Hematopoietic multipotent progenitor cell treated with erythropoietin and hydrocortisone succinate and interleukin-3 and kit ligand, for 8 days (in vitro differentiated cells): ENCODE measurements around the gene C21orf58.

Experiments
- DNase-seq: peaks from one replicate; pipeline ENCODE4 v3.0.0-alpha.2; 2015

Gene C21orf58

GRCh38 chr21:46352913-46353312 is 29.2 kb upstream of the C21orf58 start:
- DNase-seq: no peak

DNA sequence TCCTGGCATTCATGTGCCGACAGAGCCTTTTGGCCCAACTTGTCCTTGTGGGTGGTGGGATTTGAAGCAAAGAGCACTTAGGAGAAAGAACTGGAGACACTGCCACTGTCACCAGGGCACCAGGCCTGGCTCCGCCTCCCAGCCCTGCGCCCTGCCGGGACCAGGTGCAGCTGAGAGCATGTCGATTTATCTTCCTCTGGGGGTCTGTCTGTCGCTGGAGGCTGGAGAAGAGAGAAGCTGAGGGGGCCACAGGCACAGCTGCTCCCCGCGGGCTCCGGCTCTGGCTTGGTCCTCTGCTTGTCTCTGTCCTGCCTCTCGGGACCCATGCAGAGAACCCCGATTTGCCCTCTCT is 28.5 kb upstream of the C21orf58 start:
- no peak for DNase-seq

- DNase-seq: no peak
Measured at GRCh38 chr21:46351476-46352163, 27.9 kb upstream of the C21orf58 start.

GRCh38 chr21:46350981-46351380 is 27.3 kb upstream of the C21orf58 start:
- no peak for DNase-seq

DNA sequence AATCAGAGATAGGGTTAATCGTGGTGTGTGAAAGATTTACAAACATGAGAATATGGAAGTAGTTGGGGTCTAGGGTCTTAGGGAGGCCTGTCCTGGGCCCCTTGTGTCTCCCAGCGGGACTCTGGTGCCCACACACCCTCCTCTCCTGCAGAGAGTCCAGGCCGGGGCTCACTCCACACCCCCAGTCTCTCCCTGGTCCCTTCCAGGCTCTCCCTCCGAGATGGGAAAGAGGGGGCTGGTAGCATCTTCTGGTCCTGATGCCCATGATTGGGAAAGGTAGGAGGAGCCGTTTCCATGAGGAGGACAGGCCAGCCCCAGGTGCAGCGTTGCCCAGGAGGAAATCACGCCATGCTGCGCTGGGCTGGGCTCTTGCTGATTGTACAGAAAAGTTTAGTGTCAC is 26.9 kb upstream of the C21orf58 start:
- no peak for DNase-seq

DNA sequence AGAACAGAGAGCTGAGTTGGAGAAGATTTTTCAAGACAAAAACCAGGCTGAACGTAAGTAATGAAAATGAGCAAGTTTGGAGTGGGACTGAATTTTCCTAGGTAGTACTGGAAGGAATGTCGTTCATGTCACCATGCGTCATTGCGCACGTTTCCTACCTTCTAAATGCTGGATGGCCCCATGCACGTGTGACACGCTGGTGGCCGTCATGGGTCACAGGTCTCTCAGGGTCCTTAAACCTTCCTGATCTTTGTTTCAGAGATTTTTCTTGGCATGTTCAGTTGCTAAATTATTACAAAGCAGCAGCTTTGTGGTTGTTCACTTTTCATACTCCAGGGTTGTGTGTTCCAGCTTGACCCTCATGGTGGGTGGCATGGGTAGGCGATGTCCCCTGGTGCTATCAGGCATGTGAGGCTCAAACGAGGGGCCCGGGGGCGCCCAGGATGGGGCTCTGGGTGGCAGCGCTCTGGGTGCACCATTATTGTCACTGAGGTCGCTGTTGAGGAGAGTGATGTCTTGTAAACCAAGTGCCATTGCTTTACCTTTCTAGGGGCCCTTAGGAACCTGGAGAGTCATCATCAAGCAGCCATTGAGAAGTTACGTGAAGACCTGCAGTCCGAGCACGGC is 25.6 kb upstream of the C21orf58 start:
- DNase-seq: no peak

DNA sequence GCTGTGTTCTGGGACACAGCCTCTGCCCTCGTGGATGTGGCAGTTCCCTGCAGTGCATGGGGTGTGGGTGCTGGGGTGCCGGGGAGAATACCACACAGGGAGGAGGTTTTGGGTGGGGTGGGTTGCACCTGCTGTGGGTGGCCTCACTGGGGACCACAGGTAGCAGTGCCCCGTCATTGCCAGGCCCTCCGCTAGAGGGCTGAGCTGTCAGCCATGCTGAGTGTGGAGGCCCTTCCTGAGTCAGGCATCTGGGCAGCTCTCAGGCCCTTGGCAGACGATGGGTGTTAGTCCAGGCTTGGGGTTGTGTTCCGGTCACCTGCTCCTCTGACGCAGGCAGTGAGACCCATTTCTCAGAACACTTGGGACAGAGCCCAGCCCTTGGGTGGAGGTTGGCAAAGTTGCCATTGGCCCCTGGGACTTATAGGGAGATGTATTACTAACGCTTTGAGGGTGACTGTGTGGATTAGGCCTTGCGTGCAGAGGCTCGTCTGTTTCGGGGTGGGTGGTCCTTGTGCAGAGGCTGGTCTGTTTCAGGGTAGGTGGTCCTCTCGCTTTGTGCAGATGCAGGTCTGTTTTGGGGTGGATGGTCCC is 24.2 kb upstream of the C21orf58 start:
- peak; percentile 67 for DNase-seq

DNA sequence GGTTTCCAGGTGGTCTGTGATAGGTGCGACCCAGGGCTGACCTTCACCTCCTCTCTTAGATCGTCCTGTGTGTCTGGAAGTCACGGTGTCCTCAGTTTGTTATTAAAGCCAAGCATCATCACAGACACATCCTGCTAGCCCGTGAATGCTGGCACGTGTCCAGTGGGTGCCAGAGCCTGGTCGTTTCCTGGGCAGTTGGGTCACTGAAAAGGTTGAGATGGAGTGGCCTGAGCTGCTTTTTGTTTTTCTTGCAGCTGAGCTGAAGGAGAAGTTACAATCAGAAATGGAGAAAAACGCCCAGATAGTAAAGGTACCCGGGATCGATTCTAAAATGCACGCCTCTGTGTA is 23.5 kb upstream of the C21orf58 start:
- DNase-seq: no peak

DNA sequence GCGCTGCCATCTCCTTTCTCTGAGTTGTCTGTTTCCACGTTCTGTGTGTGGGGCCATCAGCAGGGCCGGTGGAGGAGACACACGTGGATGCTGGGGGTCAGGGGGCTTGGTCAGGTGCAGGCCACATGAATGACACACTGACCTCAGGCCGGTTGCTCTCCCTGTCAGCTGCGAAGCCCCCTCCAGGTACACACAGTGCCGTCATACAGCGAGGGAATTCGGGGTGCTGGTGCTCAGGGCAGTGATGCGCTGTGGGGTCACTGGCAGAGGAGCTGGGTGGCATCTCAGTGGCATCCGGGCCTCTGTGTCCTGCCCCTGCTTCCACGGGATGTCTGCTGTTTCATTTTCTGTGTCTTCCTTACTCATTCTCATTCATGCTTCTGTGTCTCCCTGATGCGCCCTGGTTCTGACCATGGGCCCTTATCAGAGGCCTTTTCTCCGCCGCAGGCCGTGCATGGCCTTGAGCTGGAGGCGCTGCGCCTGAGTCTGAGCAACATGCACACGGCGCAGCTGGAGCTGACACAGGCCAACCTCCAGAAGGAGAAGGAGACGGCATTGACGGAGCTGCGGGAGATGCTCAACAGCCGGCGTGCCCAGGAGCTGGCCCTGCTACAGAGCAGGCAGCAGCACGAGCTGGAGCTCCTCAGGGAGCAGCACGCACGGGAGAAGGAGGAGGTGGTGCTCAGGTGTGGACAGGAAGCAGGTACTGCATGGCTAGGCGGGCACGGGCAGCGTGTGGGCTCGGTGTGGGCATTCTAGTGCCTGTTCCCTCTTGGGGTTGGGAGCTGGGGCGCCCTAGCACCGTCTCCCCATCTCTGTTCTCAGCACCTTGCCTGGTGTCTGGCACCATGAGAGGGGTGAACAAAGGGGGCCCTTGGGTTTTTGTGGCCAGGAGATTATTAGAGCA is 22.9 kb upstream of the C21orf58 start:
- no peak for DNase-seq

GRCh38 chr21:46345861-46346260 is 22.2 kb upstream of the C21orf58 start:
- DNase-seq: no peak

DNA sequence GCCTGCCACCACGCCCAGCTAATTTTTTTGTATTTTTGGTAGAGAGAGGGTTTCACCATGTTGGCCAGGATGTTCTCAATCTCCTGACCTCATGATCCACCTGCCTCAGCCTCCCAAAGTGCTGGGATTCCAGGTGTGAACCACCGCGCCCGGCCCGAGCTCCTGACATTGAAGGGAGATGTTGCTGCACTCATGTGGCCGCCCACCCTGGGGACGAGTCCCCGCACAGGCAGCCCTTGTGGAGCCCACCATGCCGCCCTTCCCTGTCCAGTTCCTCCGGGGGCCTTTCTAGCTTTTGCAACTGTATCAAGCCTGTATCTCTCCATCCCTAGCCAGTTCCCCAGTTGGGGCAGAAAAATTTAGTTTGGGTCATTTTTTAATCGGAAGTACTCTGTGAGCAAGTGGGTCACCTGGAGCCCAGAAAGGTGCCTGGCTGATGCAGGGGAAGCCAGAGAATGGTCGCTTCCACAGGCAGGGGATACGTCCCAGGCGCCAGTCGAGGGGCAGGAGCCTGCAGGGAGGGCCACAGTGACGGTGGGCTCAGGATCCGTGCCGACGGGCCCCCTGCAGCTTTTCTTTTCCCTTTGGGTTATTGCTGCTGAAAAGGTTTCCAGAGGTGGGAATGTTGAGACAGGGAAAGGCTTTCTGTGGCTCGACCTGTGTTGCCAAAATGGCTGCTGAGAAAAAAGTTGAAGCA is 20.7 kb upstream of the C21orf58 start:
- DNase-seq: no peak

GRCh38 chr21:46340998-46341397 is 17.3 kb upstream of the C21orf58 start:
- DNase-seq: no peak

GRCh38 chr21:46336603-46337002 is 12.9 kb upstream of the C21orf58 start:
- DNase-seq: no peak

DNA sequence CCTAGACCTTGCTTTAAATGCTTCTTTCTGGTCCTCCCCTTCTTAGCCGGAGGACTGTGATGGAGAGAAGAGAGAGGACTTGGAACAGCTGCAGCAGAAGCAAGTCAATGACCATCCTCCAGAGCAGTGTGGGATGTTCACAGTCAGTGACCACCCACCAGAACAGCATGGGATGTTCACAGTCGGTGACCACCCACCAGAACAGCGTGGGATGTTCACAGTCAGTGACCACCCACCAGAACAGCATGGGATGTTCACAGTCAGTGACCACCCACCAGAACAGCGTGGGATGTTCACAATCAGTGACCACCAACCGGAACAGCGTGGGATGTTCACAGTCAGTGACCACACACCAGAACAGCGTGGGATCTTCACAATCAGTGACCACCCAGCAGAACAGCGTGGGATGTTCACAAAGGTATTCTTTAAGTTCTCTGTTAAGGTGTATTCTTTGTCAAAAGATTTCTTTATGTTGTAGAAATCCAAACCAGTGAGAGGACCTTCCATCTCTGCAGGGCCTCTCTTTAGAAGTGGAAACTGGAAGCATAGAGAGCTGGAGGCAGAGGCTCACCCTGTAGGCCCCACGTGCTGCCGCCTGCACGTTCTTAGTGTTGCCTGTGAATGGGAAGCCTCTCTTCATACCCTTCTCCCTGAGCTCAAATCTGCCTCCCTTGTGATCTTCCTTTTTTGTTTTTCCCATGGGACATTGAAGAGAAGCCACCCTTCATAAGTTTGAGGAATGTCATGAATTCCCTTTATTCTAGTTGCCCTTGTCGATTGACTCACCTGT is 10.9 kb upstream of the C21orf58 start:
- DNase-seq: no peak

GRCh38 chr21:46329796-46330195 is 6.1 kb upstream of the C21orf58 start:
- no peak for DNase-seq

GRCh38 chr21:46328151-46328550 is 4.5 kb upstream of the C21orf58 start:
- no peak for DNase-seq

GRCh38 chr21:46327711-46328110 is 4.0 kb upstream of the C21orf58 start:
- no peak for DNase-seq

GRCh38 chr21:46326110-46326703 is 2.5 kb upstream of the C21orf58 start:
- no peak for DNase-seq

DNA sequence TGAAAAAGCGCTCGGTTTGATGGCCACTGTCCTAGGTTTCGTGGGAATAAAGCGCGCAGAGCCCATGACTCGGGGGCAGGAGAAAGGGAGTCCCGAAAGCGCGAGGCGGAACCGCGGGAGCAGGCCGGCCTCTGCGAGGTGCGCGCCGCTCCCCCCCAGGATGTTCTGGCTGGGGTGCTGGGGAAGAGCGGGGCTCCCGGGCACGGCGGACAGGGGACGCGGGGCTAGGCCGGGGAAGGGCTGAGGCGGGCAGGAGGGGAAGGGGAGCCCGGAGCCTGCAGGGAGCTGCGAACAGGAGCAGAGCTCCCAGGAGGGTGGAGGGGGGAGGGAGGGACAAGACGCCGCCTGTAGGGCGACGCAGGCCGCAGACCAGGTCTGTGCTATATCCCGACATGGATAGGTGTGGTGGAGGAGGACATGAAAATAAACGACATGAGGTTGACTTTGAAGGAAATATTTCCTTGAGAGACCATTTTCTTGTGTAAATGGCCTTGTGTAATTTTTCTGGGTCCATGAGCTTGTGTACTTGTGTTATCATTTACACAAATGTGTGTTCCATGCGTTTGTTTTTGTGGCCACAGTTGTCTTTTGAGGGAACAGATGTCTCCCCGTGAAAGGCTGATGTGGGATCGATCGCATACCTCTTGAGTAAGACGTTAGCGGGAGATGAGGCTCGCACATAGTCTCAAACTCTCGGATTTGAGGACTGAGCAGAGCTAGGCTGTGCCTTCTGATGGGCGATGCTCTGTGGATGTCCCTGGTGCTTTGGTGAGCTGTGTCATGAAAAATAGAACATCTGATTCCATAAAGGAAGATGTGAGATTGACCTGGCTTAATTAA is 1.6 kb upstream of the C21orf58 start:
- DNase-seq: peak; percentile 66

DNA sequence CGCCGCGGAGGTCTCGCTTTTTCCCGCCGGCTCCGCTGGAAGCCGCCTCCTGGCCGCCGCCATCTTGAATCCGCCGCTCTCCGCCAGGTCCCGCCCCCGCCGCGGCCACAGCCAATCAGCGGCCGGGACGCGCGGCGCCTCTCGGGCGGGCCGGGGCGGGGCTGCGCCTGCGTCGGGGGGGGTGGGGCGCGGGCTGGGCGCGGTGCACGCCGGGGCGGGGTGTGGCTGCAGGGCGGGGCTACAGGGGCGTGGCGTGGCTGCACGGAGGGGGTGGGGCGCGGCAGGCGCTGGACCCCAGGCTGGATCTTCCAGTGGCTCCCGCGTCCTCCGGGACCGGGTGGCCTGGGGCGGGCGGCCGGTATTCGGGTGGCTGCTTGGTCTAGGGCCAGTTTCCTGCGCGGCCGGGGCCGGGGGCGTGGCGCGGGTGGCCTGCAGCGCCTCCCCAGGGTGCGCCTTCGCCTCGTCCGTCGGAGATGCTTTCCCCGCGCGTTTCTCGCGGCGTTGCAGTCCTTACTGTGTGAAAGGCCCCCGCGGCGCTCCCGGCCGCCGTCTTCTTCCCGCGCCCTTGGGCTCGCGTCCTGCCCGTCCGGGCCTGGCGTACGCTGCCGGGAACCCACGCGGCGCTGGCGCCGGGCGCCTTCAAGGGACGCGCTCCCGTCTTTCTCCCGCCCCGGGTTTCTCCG is 861 bp upstream of the C21orf58 start:
- peak; percentile 78 for DNase-seq
